Epidermal melanocyte (primary cell): Measurements from ENCODE around the gene ABITRAM.
"Not testable (repeated sequence)": the region's sequence is repeated elsewhere in the genome, so short reads cannot be mapped to it uniquely, and the experiment has no call there.

ENCODE experiments used
- DNase-seq: peaks from one replicate; pipeline ENCODE4 v3.0.0; 2011; ENCODE audit warnings: low spot score; ENCODE audit not compliant: insufficient read length

Gene ABITRAM

GRCh38 chr9:108934323-108934893 is at the start of gene ABITRAM:
ABITRAM (plus strand) TSS chr9:108934400; CDS start chr9:108934487, 87 bp downstream.
- DNase-seq, result peak; percentile 79

- DNase-seq, result no peak
Observed at GRCh38 chr9:108884701-108885100, 49.5 kb upstream of the ABITRAM start.

- no peak for DNase-seq
Observed at GRCh38 chr9:108885643-108886348, 48.4 kb upstream of the ABITRAM start.

GRCh38 chr9:108886594-108887271 is 47.5 kb upstream of the ABITRAM start:
- not testable (repeated sequence) for DNase-seq

GRCh38 chr9:108889649-108890067 is 44.5 kb upstream of the ABITRAM start:
- no peak for DNase-seq

- no peak for DNase-seq
Observed at GRCh38 chr9:108894225-108894997, 39.8 kb upstream of the ABITRAM start.

GRCh38 chr9:108897324-108898096 is 36.7 kb upstream of the ABITRAM start:
- DNase-seq, result no peak

GRCh38 chr9:108899023-108899695 is 35.0 kb upstream of the ABITRAM start:
- DNase-seq, result not testable (repeated sequence)

GRCh38 chr9:108900176-108900575 is 34.0 kb upstream of the ABITRAM start:
- no peak for DNase-seq

- DNase-seq, result no peak
Observed at GRCh38 chr9:108903420-108904103, 30.6 kb upstream of the ABITRAM start.

- no peak for DNase-seq
Observed at GRCh38 chr9:108904161-108904560, 30.0 kb upstream of the ABITRAM start.

GRCh38 chr9:108905494-108905893 is 28.7 kb upstream of the ABITRAM start:
- DNase-seq, result no peak

- DNase-seq, result no peak
Observed at GRCh38 chr9:108910402-108910801, 23.8 kb upstream of the ABITRAM start.

GRCh38 chr9:108910914-108911313 is 23.3 kb upstream of the ABITRAM start:
- DNase-seq, result no peak

- no peak for DNase-seq
Observed at GRCh38 chr9:108911820-108912219, 22.4 kb upstream of the ABITRAM start.

- no peak for DNase-seq
Observed at GRCh38 chr9:108913391-108913790, 20.8 kb upstream of the ABITRAM start.

- DNase-seq, result no peak
Observed at GRCh38 chr9:108919517-108919916, 14.7 kb upstream of the ABITRAM start.

- DNase-seq, result not testable (repeated sequence)
Observed at GRCh38 chr9:108920401-108920800, 13.8 kb upstream of the ABITRAM start.

GRCh38 chr9:108921200-108921599 is 13.0 kb upstream of the ABITRAM start:
- no peak for DNase-seq

- no peak for DNase-seq
Observed at GRCh38 chr9:108924466-108924865, 9.7 kb upstream of the ABITRAM start.
